Activated T-cell treated with anti-CD3 and anti-CD28 coated beads for 4 hours (primary cell): ENCODE measurements around the gene TTC39C.
"Not testable (repeated sequence)": the region's sequence is repeated elsewhere in the genome, so short reads cannot be mapped to it uniquely, and the experiment has no call there.

Source experiments
- DNase-seq: peaks from one replicate; pipeline ENCODE4 v3.0.0-alpha.2; 2020

TTC39C gene

GRCh38 chr18:24138789-24139616 is 124.4 kb downstream of the TTC39C start, which contains the start of gene CABYR:
Gene CABYR (plus strand): TSS chr18:24139062. CDS start chr18:24143115, 4,053 bp downstream.
- peak; percentile 62 for DNase-seq

- no peak for DNase-seq
Measured at GRCh38 chr18:24140697-24141096, 126.1 kb downstream of the TTC39C start.

- DNase-seq, result no peak
Measured at GRCh38 chr18:24142376-24142775, 127.8 kb downstream of the TTC39C start.

GRCh38 chr18:24149591-24149990 is 135.0 kb downstream of the TTC39C start:
- DNase-seq, result not testable (repeated sequence)

GRCh38 chr18:24153397-24153796 is 138.8 kb downstream of the TTC39C start:
- DNase-seq, result no peak

GRCh38 chr18:24157855-24158254 is 143.3 kb downstream of the TTC39C start:
- no peak for DNase-seq

- no peak for DNase-seq
Measured at GRCh38 chr18:24160086-24160485, 145.5 kb downstream of the TTC39C start.

- DNase-seq, result no peak
Measured at GRCh38 chr18:24161304-24161703, 146.8 kb downstream of the TTC39C start.

GRCh38 chr18:24168496-24168895 is 153.9 kb downstream of the TTC39C start:
- no peak for DNase-seq

GRCh38 chr18:24170360-24170759 is 155.8 kb downstream of the TTC39C start:
- no peak for DNase-seq

GRCh38 chr18:24173997-24174396 is 159.4 kb downstream of the TTC39C start:
- DNase-seq, result no peak

GRCh38 chr18:24176727-24177416 is 162.3 kb downstream of the TTC39C start:
- peak; percentile 19 for DNase-seq

GRCh38 chr18:24177499-24178133 is 163.1 kb downstream of the TTC39C start:
- no peak for DNase-seq

GRCh38 chr18:24180048-24180447 is 165.5 kb downstream of the TTC39C start:
- DNase-seq, result no peak

- no peak for DNase-seq
Measured at GRCh38 chr18:24181806-24182205, 167.3 kb downstream of the TTC39C start.
